ENCODE measurements around the gene INAFM2.

Gene INAFM2

DNA sequence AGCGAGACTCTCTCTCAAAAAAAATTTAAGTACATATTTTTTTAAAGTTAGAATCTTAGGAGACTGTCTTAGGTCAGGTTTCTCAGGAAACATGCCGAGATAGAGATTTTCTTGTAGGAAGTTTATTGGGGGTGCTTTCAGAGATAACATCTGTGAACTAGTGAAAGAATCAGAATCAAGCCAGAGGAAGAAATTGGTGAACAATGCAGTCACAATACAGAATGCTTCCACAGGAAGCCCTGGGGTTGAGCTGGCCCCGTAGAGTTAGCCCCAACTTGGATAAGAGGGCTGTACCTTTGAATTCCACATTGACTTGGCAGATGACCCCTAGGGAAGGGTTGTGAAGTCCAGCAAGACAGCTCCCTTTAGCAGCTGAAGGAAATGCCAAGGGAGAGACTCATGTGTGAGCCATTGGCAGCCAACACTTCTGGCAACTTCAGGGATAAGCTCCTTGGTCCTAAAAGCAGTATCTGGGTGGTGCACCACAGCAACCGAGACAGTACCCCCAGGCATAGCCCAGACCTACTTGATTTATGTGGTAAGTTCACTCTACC, 8.7 kb upstream of the INAFM2 start:
- TF ChIP-seq, protein P1, sequence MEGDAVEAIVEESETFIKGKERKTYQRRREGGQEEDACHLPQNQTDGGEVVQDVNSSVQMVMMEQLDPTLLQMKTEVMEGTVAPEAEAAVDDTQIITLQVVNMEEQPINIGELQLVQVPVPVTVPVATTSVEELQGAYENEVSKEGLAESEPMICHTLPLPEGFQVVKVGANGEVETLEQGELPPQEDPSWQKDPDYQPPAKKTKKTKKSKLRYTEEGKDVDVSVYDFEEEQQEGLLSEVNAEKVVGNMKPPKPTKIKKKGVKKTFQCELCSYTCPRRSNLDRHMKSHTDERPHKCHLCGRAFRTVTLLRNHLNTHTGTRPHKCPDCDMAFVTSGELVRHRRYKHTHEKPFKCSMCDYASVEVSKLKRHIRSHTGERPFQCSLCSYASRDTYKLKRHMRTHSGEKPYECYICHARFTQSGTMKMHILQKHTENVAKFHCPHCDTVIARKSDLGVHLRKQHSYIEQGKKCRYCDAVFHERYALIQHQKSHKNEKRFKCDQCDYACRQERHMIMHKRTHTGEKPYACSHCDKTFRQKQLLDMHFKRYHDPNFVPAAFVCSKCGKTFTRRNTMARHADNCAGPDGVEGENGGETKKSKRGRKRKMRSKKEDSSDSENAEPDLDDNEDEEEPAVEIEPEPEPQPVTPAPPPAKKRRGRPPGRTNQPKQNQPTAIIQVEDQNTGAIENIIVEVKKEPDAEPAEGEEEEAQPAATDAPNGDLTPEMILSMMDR (IDR thresholded peaks at IDR 0.05; ENCODE audit: low read depth, low read length, missing control alignments): no peak
- DNase-seq: no peak
- in situ Hi-C loops (cut with HindIII; ENCODE audit: low pct_ligation_motif_present, low sequenced_read_pairs): no loop called here
- H3K27ac ChIP-seq: no peak overlapping the region
- no peak overlapping the region for H3K4me3 ChIP-seq (ENCODE audit: low read depth, low read length)
- H3K36me3 ChIP-seq (replicated peaks): no peaks in the 10 kb centered on the region
- peaks cover 5% of the 10 kb centered on the region for H3K27me3 ChIP-seq (replicated peaks)

DNA sequence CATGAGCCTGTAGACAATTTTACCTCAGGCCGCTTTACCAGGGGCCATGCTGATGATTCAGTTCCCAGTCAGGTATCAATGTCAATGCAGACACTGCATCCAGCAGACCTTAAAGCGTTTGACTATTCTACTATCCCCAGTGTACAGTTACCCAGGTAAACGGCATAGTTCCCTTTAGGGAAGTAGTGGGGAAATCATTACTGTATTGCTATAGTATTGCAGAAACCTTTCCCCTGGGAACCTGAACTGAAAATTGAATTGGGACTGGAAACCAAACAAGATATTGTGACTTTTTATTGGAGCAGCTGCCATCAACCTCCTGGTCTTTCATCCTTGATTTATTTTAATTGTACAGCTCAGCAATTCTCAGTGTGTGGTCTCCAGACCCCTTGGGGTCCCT, 6.6 kb upstream of the INAFM2 start:
- DNase-seq: no peak
- TF ChIP-seq, protein P1 (IDR thresholded peaks at IDR 0.05; ENCODE audit: low read depth, low read length, missing control alignments): no peak
- H3K36me3 ChIP-seq (replicated peaks): no peaks in the 10 kb centered on the region
- no peak overlapping the region for H3K27ac ChIP-seq
- in situ Hi-C loops (cut with HindIII; ENCODE audit: low pct_ligation_motif_present, low sequenced_read_pairs): no loop called here
- no peak overlapping the region for H3K4me3 ChIP-seq (ENCODE audit: low read depth, low read length)
- H3K27me3 ChIP-seq (replicated peaks): no peaks in the 10 kb centered on the region

DNA sequence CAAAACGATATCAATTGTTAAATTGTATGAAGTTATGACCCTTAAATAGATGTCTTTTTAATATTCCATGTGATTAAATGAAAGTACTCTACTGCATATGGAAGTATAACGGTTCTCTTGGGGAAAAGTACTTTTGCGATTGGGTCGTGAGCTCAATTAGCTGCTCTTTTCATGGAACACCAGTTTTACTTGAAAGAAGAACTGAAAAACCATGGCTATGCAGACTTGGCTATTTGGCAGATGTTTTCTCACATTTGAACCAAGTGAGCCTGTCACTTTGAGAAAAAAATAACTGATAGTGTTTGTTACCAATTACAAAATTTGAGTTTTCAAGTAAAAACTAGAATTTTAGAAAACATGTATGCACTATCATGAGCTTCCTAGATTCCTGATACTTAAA, 5.9 kb upstream of the INAFM2 start:
- H3K4me3 ChIP-seq (ENCODE audit: low read depth, low read length): no peak overlapping the region
- no peaks in the 10 kb centered on the region for H3K27me3 ChIP-seq (replicated peaks)
- H3K27ac ChIP-seq: no peak overlapping the region
- TF ChIP-seq, protein P1 (IDR thresholded peaks at IDR 0.05; ENCODE audit: low read depth, low read length, missing control alignments): no peak
- no peaks in the 10 kb centered on the region for H3K36me3 ChIP-seq (replicated peaks)
- no peak for DNase-seq
- in situ Hi-C loops (cut with HindIII; ENCODE audit: low pct_ligation_motif_present, low sequenced_read_pairs): no loop called here

DNA sequence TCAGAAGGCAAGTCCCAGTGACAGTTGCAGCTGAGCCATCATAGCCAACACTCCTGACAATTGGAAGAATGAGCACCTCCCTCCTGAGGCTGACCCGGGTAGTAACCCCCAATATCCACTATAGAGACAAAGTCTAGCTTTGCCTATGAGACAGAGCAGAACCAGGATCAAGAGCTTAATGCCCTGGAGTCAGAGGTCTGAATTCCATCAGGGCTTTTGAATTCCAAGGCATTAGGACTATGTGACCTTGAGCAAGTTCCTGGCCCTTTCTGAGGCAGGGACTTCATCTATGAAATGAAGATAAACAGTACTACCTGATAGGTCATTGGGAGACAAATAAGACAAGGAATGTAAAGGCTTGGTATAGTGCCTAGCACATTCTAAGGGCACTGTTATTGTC, 3.1 kb upstream of the INAFM2 start:
- Histone ChIP-seq H3K4me3 (ENCODE audit: low read depth, low read length) (no peak overlapping the region), H3K36me3 (replicated peaks) (no peaks in the 10 kb centered on the region), H3K27ac (no peak overlapping the region), H3K27me3 (replicated peaks) (no peaks in the 10 kb centered on the region)
- in situ Hi-C loops (cut with HindIII; ENCODE audit: low pct_ligation_motif_present, low sequenced_read_pairs): no loop called here
- DNase-seq: no peak
- TF ChIP-seq, protein P1 (IDR thresholded peaks at IDR 0.05; ENCODE audit: low read depth, low read length, missing control alignments): no peak

DNA sequence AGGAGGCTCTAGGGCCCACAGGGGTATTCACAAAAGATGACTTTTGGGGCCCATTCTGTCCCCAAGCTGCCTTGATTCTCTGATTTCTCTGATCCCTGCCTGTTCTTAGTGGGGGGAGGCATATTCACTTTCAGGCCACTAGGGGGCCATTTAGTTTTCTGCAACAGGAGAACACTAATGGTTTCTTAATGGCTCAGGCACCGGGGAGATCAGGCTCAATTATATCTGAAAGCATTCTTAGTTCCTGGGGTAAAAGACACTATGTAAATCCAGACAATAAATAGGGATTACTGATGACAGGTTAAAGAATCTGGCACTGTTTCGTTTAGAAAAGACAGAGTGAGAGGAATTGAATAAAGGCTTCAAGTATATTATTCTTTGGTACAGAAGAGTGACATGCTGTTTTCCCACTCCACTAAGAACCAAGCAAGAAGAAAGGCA, 2.5 kb upstream of the INAFM2 start:
- no peak overlapping the region for H3K27ac ChIP-seq
- in situ Hi-C loops (cut with HindIII; ENCODE audit: low pct_ligation_motif_present, low sequenced_read_pairs): no loop called here
- TF ChIP-seq, protein P1 (IDR thresholded peaks at IDR 0.05; ENCODE audit: low read depth, low read length, missing control alignments): peak; percentile 91

More for the DNA sequence above, 2.5 kb upstream of the INAFM2 start:
- DNase-seq: peak; percentile 65
- H3K27me3 ChIP-seq (replicated peaks): no peaks in the 10 kb centered on the region
- H3K4me3 ChIP-seq (ENCODE audit: low read depth, low read length): no peak overlapping the region
- no peaks in the 10 kb centered on the region for H3K36me3 ChIP-seq (replicated peaks)
